NCI-H1694 treated with DMSO at 0.1 percent for 48 hours (cell line): ENCODE data around the gene RALGPS1.

Experiments
- DNase-seq: peaks from one replicate; lab custom pipeline; 2025; lab: John Stamatoyannopoulos, UW

Gene RALGPS1, protein sequence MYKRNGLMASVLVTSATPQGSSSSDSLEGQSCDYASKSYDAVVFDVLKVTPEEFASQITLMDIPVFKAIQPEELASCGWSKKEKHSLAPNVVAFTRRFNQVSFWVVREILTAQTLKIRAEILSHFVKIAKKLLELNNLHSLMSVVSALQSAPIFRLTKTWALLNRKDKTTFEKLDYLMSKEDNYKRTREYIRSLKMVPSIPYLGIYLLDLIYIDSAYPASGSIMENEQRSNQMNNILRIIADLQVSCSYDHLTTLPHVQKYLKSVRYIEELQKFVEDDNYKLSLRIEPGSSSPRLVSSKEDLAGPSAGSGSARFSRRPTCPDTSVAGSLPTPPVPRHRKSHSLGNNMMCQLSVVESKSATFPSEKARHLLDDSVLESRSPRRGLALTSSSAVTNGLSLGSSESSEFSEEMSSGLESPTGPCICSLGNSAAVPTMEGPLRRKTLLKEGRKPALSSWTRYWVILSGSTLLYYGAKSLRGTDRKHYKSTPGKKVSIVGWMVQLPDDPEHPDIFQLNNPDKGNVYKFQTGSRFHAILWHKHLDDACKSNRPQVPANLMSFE

DNA sequence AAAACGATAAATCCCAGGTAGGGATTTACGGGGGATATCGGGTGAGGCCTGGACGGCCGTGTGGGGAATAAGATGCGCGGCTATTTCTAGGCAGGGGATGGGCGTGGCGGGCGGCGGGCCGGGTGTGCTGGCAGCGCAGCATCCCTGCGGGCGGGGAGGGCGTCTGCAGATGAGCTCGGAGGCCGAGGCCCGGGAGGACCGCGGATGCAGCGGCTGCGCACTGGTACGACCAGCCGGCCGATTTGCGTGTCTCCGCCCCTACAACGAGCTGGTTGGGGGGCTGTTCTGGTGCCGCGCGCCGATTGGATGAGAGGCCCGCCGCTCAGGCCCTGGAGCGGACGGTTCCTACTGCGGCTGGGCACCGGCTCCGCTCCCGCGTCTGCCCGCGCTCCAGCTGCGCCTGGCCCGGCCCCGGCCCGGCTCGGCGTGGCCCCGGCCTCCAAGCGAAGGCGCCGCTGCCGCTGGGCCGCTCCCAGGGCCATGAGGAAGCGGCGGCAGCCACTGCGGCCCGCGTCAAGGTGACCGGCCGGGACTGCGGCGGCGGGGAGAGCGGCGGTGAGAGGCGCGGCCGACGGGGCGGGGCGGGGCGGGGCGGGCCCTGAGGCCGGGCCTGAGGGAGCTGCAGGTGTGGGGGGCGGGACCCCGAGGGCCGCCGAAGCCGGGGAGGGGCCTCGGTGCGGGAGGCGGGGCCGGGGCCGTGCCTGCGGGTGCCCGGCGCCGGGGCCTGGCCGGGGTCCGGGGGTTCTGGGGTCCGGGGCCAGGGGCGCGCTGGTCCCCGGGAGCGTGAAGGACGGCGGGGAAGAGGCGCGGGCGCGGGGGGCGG is at the start of gene RALGPS1:
RALGPS1 (plus strand) TSS at position 325 of the 823 bp plus-strand sequence. CDS start 47,508 bp downstream, outside the sequence.
- DNase-seq, result peak; percentile 87

DNA sequence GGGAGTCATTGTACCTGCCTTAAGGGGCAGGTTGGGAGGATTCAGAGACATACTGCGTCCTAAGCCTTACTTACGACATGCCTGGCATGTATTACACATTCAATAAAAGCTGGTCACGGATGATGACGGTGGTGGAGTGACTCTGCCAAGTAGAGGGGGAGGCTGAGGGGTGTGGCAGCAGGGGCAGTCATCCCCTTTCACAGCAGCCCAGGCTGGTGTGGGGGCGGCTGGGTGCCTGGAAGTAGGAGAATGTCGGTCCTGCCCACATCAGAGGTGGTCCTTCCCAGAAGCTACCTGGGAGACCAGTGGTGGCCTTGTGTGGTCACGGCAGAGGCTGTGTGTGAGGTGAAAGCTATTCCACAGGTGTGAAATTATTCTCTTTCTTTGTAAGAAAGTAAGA is 45.2 kb upstream of the RALGPS1 start:
- DNase-seq, result no peak

DNA sequence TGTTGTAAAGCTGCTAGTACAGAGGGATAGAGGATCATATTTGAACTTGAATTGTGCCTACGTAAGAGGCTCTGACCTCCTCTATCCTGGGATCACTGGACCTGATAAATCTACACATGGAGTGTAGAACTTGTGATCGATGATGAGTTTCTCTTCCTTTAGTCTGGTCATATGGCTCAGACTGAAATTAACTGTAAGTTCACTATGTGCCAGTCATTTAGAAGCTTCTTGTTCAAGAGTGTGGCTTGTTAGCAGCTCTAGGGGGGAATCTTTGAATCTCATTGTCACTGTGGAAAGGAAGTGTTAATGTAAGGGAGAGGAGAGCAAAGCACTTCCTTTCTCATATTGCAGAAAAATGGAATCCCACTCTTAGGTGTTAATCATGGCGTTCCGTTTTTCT is 42.1 kb upstream of the RALGPS1 start:
- DNase-seq, result no peak

DNA sequence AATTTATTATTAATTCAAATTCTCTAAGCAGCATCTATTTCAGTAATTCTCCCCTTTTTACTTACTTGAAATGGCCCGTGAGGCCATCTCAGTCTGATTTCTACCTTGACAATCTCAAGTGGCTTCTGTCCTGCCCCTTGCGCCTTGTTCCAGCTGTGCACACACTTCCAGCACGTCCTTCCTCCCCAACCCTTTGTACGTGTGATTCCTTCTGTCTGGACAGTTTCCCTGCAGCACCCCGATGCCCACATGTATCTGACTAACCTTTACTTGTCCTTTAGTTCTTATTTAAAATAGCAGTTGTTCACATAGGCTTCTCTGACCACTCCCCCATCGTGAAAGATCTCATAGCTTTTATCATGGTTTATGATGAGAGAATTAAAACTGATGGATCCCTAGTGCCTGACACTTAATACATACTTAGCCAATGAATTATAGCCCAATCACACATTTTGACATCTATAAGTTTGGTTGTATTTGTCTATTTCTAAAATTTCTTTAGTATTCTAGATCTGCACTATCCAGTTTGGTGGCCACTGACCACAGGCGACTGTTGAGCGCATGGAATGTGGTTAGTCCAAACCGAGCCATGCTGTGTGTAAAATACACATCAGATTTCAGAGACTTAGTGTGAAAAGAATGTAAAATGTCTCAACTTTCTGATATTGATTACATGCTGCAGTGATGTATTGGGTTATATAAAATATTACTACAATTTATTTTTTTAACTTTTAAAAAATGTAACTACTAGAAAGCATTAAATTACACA is 39.9 kb upstream of the RALGPS1 start:
- no peak for DNase-seq

DNA sequence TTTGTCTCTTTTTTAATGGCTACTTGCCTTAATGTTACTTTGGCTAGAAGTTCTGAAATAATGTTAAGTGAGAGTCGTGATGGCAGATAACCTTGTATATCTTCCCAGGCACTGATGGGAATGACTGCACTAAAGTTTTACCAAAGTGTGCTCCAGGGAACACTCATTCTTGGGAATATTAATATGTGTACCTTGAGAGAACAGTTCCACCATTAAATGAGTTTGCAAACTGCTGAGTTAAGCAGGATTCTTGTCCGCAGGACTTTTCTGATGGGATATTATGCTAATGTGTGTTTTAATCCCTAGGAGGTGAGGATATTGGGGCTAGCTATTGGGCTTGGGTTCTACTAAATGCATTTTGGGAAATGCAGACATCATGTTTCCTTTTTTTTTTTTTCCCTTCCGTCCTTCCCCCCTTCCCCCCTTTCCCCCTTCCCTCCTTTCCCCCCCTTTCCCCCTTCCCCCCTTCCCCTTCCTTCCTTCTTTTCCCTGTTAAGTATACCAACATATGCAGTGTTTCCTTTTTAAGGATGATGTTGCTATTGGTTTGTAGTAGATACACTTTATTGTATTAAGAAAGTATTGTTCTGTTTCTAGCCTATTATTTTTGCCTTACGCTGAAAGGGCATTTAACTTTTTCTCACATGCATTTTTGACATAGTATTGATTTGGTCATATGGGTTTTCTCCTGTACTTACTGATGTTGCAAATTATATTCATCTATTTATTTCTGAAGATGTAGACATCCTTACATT is 38.6 kb upstream of the RALGPS1 start:
- DNase-seq, result no peak

DNA sequence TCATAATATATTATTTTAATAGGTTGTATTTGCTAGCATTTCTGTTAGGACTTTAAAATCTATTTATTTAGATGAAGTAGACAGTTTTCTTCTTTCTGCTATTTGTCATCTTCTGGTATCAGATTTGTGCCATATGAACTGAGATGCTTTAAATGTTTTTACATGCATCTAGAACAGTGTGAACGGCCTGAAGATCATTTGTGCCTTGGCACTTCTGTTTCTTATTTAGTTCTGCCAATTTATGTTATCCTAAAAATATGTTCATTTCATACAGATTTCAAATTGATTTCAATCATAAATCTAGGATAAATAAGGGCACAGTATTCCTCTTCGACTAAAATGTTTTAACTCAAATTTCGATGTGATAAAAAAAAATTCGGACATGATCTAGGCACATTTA is 38.1 kb upstream of the RALGPS1 start:
- DNase-seq, result no peak

DNA sequence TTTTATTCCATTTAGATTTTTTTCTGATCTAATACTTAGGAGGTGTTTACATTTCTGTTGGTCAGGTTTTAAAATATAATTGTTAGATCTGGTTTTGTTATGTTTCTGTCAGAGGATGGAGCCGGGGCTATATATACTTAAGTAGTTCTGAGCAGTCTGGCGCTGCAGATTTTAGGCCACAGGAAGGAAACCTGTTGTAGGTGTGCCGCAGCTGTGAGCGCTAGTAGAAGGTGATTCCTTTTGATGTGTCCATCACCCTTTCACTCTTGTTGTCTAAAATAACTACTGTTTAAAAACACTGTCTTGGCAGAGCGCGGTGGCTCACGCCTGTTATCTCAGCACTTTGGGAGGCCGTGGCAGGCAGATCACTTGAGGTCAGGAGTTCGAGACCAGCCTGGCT is 37.2 kb upstream of the RALGPS1 start:
- no peak for DNase-seq

DNA sequence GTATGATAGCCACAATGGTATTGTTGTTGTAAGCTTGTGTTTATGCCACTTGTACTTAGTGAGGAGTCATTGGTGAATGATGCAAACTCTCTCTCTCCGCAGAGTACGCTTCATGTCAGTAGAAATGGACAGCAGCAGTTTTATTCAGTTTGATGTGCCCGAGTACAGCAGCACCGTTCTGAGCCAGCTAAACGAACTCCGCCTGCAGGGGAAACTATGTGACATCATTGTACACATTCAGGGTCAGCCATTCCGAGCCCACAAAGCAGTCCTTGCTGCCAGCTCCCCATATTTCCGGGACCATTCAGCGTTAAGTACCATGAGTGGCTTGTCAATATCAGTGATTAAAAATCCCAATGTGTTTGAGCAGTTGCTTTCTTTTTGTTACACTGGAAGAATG is 35.3 kb upstream of the RALGPS1 start:
- no peak for DNase-seq

DNA sequence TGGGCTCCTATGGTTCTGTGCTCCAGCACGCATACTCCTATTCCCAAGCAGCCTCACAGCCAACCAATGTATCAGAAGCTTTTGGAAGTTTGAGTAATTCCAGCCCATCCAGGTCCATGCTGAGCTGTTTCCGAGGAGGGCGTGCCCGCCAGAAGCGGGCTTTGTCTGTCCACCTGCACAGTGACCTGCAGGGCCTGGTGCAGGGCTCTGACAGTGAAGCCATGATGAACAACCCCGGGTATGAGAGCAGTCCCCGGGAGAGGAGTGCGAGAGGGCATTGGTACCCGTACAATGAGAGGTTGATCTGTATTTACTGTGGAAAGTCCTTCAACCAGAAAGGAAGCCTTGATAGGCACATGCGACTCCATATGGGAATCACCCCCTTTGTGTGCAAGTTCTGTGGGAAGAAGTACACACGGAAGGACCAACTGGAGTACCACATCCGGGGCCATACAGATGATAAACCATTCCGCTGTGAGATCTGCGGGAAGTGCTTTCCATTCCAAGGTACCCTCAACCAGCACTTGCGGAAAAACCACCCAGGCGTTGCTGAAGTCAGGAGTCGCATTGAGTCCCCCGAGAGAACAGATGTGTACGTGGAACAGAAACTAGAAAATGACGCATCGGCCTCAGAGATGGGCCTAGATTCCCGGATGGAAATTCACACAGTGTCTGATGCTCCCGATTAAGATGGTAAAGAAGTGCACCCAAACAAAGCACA is 34.2 kb upstream of the RALGPS1 start:
- DNase-seq, result no peak

DNA sequence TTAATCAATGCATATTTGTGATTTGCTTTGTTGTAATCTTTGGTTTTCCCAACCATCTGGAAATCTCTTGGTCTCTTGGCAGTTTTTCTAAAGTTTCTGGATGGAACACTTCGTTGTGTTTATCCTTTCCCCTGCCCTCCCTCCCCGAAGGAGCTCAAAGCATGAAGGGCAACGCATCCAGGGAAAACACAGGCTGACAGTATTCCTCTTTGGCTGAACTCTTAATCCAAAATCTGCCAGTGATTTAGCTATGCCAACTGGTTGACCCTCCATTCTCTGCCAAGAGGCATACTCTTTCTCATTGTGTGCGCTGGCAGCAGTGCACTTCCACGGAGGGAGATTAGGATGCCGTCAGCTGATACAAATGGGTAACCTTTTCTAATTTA is 33.6 kb upstream of the RALGPS1 start:
- DNase-seq, result no peak

DNA sequence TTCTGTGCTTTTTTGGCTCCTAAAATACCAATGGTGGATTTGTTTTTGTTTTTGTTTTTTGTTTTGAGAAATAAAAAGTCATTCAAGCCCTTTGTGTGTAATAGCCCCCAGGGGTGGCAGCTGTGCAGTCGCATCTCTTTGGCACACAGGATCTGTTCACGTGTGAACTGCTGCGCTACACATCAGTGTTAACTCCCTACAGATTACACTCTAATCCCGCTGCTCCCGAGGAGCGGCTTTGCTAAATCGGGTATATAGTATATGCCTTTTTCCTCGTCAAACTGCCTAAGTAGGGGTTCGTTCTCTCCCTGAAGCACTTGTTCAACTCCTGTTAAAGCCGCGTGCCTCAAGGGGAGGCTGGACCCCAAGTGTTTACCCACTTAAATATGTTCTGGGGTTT is 31.8 kb upstream of the RALGPS1 start:
- no peak for DNase-seq

DNA sequence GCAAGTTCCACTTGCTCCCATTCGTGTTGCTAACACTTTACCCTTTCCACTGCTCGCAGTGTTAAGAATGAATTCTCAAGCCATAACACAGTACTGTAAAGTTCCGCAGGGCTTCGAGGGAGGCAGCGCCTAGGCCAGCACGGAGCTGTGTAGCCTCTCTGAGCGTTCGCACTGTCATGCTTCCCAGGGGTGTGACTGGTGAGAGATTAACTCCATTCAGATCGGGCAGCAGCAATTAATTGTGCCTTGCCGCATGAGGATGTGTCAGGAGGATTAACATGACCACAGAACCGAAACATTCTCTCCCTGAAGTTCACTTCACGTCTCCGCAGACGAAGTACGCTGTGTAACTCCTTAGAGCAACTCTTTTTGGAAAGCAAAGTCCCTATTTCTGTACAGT is 30.9 kb upstream of the RALGPS1 start:
- no peak for DNase-seq

DNA sequence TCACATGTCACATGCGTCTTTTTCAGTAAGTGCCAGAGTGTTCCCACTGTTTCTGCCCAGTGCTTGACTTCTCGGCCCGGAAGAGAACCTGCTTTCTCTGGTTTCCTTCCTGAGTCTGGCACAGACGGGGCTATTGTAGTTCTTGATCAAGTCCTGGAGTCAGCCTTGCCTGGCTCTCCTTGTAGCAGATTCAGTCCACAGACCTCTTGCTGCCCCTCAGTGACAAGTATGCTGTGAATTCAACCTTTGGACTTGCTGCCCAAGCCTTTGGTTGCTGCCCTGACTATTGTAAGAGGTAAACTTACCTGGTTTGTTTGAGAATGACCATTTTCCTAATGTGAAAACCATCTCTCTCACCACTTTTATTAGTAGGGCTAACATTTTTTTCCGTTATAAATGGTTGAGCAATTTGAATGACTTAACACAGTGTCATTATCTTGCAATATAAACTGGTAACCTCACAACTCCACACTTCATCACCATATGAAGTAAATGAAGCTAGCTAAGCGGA is 29.4 kb upstream of the RALGPS1 start:
- DNase-seq, result no peak

DNA sequence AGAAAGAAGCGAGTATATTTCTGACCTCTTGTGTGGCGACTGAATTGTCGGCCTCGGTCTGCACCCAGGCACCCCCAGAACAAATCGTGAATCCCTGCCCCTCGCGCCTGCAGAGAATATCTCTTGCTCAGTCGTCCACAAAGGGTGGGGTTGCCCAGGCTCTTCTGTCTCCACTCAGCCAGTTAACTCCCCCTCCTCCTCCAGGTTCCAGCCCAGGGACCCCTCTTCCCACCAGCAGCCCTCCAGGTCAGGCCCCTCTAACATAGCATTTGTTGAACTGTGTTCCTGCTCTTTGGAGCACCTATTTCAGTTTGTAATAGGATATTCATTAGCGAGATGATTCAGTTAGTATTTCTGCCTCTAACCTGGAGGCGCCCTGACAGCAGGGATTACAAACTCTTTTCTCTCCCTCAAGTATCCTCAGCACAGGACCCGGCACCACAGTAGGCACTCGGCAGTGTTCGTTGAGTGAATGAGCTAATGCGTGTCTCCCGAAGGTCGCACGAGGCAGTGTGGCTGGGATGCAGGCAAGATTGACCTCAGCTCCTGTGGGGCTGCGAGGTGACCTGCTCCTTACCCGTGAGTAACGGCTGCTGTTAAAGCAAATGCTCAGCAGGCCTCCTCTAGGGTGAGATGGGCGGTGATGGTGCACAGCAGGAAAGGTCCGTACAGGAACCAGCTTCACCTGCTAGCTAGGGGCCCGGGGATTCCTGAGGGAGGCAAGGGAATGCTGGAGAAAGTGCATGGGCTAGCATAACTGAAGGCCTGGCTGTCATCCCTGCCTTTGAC is 28.4 kb upstream of the RALGPS1 start:
- DNase-seq, result no peak

DNA sequence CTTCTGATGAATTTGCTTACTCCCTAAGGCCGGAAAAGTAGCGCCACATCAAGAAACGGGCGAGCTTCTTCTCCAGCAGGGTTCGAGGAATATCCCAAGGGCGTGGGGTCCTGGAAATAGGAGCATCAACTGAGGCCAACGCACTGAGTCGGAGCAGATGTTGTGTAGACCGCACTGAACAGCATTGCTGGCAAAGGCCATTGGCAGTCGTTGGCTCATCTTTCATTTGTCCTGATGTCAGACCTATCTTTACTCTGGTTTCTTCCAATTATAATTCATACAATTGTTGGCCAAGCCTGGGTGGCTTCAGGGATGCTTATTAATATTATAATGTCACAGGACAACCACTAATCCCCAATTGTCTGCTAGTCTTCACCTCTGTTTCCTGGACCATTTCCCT is 27.7 kb upstream of the RALGPS1 start:
- no peak for DNase-seq

DNA sequence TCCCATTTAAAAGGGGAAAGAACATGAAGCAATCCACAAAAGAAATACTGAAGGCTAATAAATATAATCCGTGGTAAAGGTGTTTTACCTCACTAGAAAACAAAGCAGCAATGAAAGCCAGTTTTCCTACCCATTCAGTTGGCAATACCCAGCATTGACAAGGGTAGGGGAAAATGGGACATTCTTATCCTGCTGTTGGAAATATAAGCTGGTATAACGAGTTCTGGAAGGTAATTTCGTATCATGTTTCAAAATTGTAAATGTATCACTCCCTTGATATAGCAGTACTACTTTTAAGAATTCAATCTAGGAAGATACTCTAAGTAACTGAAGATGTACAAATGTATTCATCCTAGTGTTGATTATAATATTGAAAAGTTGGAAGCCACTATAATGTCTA is 22.9 kb upstream of the RALGPS1 start:
- DNase-seq, result no peak

DNA sequence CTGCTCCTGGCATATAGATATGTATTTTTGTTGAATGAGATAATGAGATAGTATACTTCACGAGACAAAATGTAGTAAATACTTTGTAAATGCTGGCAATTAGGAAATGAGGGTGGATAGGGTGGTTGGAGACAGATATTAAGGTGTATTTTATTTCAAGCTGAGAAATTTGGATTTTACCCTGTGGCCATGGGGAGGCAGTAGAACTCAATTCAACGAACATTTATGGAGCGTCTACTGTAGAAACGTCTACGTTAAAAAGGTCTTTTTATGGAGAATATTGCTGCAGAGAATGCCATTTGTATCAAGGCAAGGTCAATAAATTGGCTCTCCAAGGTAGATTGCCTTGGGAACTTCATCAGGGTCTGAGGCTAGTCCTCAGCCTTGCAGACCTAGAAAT is 21.5 kb upstream of the RALGPS1 start:
- peak; percentile 45 for DNase-seq

DNA sequence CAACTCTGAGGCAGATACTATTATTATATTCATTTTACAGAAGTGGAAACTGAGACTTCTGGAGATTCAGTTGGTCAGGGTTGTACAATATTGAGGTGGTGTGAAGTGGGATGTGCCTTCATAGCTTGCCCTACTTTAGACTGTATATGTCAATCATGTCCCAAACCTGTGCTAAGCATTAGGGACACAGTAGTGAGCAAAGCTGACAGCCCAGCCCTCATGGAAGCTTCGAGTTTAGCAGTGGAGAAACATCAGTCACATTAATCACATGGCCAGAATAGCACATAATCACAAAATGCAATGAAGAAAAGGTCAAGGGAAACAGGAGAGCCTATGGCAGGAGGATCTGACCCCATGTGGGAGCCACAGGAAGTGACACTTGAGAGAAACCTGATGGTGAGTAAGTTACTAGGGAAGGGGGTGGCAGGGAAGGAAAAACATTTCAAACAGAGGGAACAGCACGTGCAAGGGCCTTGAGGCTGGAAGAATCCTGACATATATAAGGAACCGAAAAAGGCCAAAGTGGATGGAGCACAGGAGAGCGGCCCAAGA is 20.5 kb upstream of the RALGPS1 start:
- DNase-seq, result no peak

DNA sequence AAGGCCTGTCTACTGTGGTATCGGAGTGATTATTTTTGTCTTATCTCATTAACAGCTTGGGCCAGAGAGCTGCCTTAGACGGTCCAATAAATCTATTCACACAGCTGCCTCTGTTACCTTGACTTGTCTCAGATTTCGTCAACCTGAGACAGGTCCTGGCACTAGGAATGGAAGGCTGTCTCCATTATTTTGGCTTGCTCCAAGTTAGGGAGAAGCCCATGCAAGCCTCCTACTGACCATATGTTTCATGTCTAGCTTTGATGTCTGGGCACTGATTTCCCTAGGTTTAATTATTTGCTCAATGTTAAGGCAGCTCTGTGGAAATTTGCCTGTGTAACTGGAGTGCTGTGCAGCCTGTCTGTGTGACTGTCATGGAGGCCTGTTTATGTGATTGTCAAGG is 12.4 kb upstream of the RALGPS1 start:
- DNase-seq, result no peak

DNA sequence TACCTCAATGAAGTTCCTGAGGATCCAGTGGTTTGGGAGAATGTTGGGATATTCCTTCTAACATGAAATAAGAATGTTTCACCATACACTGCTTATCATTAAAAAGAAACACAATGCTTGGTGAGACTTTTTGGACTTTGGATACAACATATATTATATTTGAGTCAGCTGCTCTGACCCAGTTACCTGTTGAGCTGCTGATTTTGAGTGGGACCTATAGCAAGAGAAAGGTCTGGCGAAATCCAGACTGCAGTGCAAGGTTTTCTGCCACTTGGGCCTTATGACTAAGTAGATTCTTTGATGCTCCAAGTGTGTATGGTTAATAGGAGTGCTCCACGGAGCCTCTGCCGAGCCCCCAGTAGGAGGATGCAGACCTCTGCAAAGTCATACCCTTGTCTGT is 10.0 kb upstream of the RALGPS1 start:
- no peak for DNase-seq
